GM18907 (cell line): ENCODE data around the gene DPEP2NB.

Experiments
- ATAC-seq: cut with Tn5 transposase; IDR thresholded peaks from one replicate; pipeline ENCODE4 v1.9.1; 2021; ENCODE audit warnings: mild to moderate bottlenecking, moderate library complexity; ENCODE audit not compliant: unreplicated experiment

Gene DPEP2NB

DNA sequence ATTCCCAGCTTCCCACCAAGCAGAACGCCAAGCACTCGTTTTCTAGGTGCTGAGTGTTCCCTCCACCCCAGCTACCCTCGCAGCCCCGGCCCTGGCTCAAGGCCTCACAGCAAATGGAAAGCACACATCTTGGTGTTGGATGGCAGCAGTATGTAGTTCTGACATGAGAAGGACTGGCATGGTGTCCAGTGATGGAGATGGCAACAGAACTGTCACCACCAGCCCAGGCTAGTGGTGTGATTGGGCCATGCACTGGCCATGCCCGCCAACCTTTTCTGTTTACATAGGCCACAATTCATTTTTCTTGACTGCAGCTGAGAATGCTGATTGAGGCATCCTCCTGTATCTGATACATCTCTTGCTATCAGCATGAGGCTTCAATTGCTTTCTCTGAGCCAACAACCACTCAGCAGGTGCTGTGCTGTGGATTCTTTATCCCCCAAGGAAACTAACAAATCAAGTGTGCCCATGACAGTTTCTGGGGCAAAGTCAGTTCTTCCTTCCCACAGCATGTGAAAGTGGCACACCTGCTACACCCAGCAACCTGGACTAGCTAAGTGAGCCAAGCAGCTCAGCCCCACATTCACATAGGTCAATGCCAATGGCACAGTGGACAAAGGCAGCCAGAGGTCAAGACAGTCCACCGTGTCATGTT, 51.1 kb downstream of the DPEP2NB start:
- no peak for ATAC-seq

DNA sequence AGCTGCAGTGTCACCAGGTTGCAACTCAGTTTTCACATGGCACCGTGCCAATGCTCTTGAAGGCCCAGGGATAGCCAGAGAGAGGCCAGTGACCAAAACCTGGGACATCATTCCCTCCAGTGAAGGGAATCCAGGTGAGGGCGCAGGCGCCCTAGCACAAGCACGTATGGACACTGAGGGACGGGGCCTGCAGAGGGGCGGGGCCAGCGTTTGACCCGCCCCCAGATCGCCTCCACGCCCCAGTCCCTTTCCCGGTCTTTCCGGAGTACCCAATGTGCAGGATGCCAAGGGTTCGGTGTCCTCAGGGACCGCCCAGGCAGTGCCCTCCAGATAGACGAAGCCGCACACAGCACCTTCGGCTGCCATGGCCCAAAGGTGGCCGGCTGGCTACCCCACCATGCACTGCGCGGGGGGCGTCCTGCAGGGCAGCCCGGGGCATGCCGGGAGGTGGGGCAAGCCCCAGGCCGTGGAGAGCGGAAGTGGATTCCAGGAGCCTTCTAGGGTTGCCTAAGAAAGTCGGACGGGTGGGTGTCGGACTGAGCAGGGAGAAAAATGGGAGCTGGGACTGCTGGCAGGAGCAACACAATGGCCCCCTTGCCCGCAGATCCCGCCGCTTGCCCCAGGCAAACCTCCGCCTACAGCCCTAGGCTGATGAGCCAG, 51.9 kb downstream of the DPEP2NB start:
- no peak for ATAC-seq
